ENCODE results near the gene SCD5.

GRCh38 chr4:82780752-82781231 is 17.8 kb downstream of the SCD5 start:
- no peak for TF ChIP-seq POLR2A (IDR thresholded peaks at IDR 0.05; ENCODE audit: low read depth, low read length)
- TF ChIP-seq CTCF (conservative IDR thresholded peaks at IDR 0.05; ENCODE audit: low read depth, low read length), result no peak
- no peak for TF ChIP-seq USF2 (IDR thresholded peaks at IDR 0.05; ENCODE audit: low read depth, low read length)
- TF ChIP-seq RCOR1 (IDR thresholded peaks at IDR 0.05; ENCODE audit: insufficient replicate concordance, low read length), result no peak

Measured in IMR-90 (cell line).